ENCODE data around the gene ZP3.
"Not testable (repeated sequence)": the region's sequence is repeated elsewhere in the genome, so short reads cannot be mapped to it uniquely, and the experiment has no call there.

The ZP3 gene

DNA sequence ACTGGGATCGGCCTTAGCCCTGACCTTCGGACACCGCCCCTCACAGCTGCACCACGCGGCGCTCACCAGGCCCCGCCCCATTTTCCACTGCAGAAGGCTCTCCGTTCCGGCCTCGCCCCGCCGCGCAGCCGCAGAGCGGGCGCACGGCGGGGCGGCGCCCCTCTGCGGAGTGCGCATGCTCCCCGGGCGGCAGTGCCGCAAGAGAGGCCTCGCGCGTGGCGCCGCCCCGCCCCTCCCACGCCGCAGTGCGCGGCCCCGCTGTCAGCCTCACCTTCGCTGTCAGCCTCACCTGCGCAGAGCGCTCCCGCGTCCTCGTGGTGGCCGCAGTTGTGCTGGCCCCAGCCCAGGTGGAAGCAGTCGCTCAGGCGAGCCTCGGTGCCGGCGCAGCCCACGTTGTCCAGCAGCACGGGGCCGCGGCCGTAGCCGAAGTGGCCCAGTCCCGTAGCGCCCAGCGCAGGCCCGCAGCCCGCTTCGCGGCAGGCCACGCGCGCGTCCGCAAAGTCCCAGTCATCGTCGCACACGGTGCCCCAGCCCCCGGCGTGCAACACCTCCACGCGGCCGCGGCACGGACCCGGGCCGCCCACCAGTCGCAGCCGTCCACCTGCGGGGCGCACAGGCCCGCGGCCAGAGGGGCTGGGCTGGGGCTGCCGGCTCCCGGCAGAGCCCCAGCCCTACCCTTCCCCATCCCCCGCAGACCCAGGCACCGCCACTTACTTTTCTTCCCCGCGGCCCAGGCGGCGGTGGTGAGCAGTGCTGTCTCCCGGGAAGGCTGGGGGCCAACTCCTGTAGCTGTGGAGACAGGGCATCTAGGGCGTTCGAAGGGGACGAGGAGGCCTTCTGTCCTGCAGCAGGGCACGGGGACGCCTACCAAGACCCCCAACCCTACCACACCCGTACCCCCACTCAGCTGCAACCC, 31.4 kb upstream of the ZP3 start:
- no peaks in the 10 kb centered on the region for H3K36me3 ChIP-seq (ENCODE audit: control insufficient read depth, low read depth, low read length)
- peak overlapping the region; percentile 68 for H3K4me3 ChIP-seq (ENCODE audit: low read length)
- H3K4me1 ChIP-seq (ENCODE audit: control insufficient read depth, low read depth, low read length), result peaks cover 16% of the 10 kb centered on the region
- H3K27ac ChIP-seq (ENCODE audit: low read length), result no peak overlapping the region
- peak overlapping the region; percentile 55 for H3K9ac ChIP-seq (ENCODE audit: low read length)
- no peaks in the 10 kb centered on the region for H3K9me3 ChIP-seq (ENCODE audit: control insufficient read depth, low read depth, low read length)
- H3K27me3 ChIP-seq (ENCODE audit: control insufficient read depth, insufficient read depth, low read length), result peaks cover 5% of the 10 kb centered on the region

DNA sequence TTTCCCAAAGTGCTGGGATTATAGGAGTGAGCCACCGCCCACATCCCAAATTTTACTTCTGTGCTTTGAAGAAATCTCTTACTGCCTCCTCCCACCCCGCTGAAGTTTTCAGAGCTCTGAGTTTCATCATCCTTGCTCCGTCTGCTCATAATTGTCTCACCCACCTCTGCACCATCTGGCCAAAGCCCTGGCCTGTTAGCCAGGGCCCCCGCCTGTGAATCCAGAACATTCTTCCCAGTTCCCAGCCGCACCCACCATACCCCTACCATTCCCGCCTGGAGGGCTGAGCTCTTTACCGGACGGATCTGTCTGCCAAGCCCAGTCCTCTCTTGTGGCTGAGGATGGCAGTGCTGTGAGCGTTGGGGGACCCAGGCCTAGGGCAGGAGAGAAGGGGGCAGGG, 29.8 kb upstream of the ZP3 start:
- Histone ChIP-seq H3K27ac (ENCODE audit: low read length) (no peak overlapping the region), H3K9ac (ENCODE audit: low read length) (no peak overlapping the region), H3K4me3 (ENCODE audit: low read length) (no peak overlapping the region)

DNA sequence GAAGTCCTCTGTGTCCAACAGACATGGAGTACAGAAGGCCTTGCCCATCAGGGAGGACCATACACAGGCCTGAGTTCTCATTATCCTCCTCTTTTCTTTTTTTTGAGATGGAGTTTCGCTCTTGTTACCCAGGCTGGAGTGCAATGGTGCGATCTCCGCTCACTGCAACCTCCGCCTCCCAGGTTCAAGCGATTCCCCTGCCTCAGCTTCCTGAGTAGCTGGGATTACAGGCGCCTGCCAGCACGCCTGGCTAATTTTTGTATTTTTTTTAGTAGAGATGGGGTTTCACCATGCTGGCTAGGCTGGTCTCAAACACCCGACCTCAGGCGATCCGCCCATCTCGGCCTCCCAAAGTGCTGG, 29.2 kb upstream of the ZP3 start:
- not testable (repeated sequence) for H3K27me3 ChIP-seq (ENCODE audit: control insufficient read depth, insufficient read depth, low read length); H3K27ac ChIP-seq (ENCODE audit: low read length); H3K36me3 ChIP-seq (ENCODE audit: control insufficient read depth, low read depth, low read length); H3K4me3 ChIP-seq (ENCODE audit: low read length); H3K9me3 ChIP-seq (ENCODE audit: control insufficient read depth, low read depth, low read length); H3K9ac ChIP-seq (ENCODE audit: low read length)
- H3K4me1 ChIP-seq (ENCODE audit: control insufficient read depth, low read depth, low read length), result peaks cover 16% of the 10 kb centered on the region

More for the DNA sequence above, 29.8 kb upstream of the ZP3 start:
- Histone ChIP-seq H3K36me3 (ENCODE audit: control insufficient read depth, low read depth, low read length) (no peaks in the 10 kb centered on the region), H3K9me3 (ENCODE audit: control insufficient read depth, low read depth, low read length) (no peaks in the 10 kb centered on the region), H3K27me3 (ENCODE audit: control insufficient read depth, insufficient read depth, low read length) (peaks cover 5% of the 10 kb centered on the region), H3K4me1 (ENCODE audit: control insufficient read depth, low read depth, low read length) (peaks cover 16% of the 10 kb centered on the region)

DNA sequence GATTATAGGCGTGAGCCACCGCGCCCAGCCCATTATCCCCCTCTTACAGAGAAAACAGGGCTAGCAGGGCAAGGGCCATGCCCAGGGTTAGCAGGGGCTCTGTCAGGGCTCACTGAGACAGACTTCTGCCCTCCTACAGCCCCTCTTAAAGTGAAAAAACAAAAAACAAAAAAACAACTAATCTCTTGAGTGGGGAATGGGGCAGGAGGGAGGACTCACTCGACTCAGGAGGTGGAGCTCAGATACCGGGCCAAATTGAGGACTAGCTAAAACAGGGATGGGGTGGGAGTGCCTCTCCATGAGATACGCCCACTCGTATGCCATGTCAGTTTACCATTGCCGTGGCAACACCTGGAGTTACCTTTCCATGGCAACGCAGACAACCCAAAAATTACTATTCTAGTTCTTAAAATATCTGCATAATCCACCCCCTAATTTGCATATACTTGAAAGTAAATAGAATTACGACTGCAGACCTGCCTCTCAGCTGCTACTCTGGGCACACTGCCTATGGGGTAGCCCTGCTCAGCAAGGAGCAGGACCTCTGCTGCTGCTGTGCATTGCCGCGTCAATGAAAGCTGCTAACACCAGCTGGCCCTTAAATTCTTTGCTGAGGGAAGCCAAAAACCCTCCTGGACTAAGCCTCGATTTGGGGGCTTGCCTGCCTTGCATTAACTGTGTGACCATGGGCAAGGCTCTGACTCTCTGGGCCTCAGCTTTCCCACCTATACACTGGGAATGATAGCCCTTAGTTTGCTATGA, 28.6 kb upstream of the ZP3 start:
- H3K9ac ChIP-seq (ENCODE audit: low read length), result peak overlapping the region; percentile 28
- H3K4me3 ChIP-seq (ENCODE audit: low read length), result no peak overlapping the region
- no peaks in the 10 kb centered on the region for H3K36me3 ChIP-seq (ENCODE audit: control insufficient read depth, low read depth, low read length)
- H3K4me1 ChIP-seq (ENCODE audit: control insufficient read depth, low read depth, low read length), result peaks cover 16% of the 10 kb centered on the region
- H3K27me3 ChIP-seq (ENCODE audit: control insufficient read depth, insufficient read depth, low read length), result peaks cover 5% of the 10 kb centered on the region
- no peaks in the 10 kb centered on the region for H3K9me3 ChIP-seq (ENCODE audit: control insufficient read depth, low read depth, low read length)
- no peak overlapping the region for H3K27ac ChIP-seq (ENCODE audit: low read length)

DNA sequence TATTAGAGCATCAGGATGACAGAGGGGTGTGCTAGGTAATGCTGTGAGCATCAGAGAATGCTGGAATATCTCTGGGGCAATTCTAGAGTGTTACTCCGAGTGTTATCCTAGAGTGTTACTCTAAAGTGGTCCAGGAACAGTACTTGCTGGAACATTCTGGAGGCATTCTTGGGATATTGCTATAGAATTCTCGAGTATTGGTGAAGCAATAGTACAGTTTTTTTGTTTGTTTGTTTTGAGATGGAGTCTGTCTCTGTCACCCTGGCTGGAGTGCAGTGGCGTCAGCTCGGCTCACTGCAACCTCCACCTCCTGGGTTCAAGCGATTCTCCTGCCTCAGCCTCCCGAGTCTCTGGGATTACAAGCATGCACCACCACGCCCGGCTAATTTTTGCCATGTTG, 27.9 kb upstream of the ZP3 start:
- Histone ChIP-seq H3K27me3 (ENCODE audit: control insufficient read depth, insufficient read depth, low read length) (peaks cover 5% of the 10 kb centered on the region), H3K9ac (ENCODE audit: low read length) (peak overlapping the region; percentile 28), H3K4me1 (ENCODE audit: control insufficient read depth, low read depth, low read length) (peaks cover 16% of the 10 kb centered on the region), H3K4me3 (ENCODE audit: low read length) (no peak overlapping the region), H3K9me3 (ENCODE audit: control insufficient read depth, low read depth, low read length) (no peaks in the 10 kb centered on the region), H3K36me3 (ENCODE audit: control insufficient read depth, low read depth, low read length) (no peaks in the 10 kb centered on the region), H3K27ac (ENCODE audit: low read length) (no peak overlapping the region)

DNA sequence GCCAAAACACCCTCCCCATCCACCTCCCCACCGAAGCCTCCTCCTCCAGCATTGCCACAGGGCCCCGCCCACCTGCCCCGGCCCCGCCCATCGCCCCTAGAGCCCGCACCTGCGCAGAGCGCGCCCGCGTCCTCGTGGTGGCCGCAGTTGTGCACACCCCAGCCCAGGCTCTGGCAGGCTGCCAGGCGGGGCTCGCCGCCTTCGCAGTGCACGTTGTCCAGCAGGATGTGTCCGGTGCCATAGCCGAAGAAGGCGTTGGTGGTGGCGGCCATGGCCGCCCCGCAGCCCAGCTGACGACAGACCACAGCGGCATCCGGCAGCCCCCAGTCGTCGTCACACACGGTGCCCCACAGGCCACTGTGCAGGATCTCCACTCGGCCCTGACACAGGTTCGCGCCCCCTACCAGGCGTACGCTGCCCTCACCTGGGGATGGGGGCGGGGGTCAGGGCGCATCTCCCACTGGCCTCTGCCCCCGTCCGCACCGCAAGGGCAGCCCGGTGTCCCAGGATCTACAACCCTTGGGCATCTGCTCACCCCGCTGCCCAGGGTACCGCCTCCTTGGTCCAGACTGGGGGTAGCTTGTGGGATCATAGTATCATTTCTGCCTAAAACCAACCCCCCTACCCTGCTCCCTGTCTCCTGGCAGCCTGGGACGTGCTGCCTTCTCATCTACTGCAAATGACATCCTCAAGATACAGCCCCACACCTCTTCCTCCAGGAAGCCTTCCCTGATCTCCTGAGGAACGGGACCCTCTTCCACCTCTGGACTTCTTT, 27.2 kb upstream of the ZP3 start:
- no peaks in the 10 kb centered on the region for H3K36me3 ChIP-seq (ENCODE audit: control insufficient read depth, low read depth, low read length)
- peaks cover 15% of the 10 kb centered on the region for H3K4me1 ChIP-seq (ENCODE audit: control insufficient read depth, low read depth, low read length)
- H3K9me3 ChIP-seq (ENCODE audit: control insufficient read depth, low read depth, low read length), result no peaks in the 10 kb centered on the region
- H3K9ac ChIP-seq (ENCODE audit: low read length), result no peak overlapping the region
- peaks cover 5% of the 10 kb centered on the region for H3K27me3 ChIP-seq (ENCODE audit: control insufficient read depth, insufficient read depth, low read length)
- no peak overlapping the region for H3K4me3 ChIP-seq (ENCODE audit: low read length)
- H3K27ac ChIP-seq (ENCODE audit: low read length), result no peak overlapping the region

DNA sequence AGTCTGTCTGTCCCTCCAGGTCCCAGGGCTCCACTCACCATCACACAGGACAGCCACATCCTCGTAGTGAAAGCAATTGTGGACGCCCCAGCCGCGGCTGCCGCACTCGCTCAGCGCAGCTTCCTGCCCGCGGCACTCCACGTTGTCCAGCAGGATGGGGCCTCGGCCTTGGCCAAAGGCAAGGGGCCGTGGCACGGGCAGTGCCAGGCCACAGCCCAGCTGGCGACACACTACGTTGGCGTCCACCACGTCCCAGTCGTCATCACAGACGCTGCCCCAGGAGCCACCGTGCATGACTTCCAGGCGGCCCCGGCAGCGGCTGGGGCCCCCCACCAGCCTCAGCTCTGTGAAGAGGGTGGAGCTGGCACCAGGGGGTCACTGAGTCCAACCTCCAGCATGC, 24.5 kb upstream of the ZP3 start:
- no peaks in the 10 kb centered on the region for H3K9me3 ChIP-seq (ENCODE audit: control insufficient read depth, low read depth, low read length)
- H3K4me1 ChIP-seq (ENCODE audit: control insufficient read depth, low read depth, low read length), result peaks cover 12% of the 10 kb centered on the region
- H3K4me3 ChIP-seq (ENCODE audit: low read length), result no peak overlapping the region
- no peak overlapping the region for H3K9ac ChIP-seq (ENCODE audit: low read length)
- H3K36me3 ChIP-seq (ENCODE audit: control insufficient read depth, low read depth, low read length), result no peaks in the 10 kb centered on the region
- H3K27ac ChIP-seq (ENCODE audit: low read length), result no peak overlapping the region
- H3K27me3 ChIP-seq (ENCODE audit: control insufficient read depth, insufficient read depth, low read length), result peaks cover 5% of the 10 kb centered on the region

DNA sequence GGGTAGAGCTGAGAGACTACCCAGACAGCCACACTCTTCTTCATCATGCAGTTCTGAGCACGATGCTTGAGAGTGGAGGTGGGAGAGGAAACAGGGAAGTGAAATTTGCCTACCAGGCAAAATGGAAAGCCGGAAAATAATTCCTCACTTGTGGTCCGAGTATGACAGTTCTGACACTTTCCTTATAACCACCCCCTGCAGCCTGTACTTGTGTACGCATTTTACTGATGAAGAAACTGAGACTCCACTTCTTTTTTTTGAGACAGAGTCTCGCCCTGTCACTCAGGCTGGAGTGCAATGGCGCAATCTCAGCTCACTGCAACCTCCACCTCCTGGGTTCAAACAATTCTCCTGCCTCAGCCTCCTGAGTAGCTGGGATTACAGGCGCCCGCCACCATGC, 21.7 kb upstream of the ZP3 start:
- not testable (repeated sequence) for H3K27me3 ChIP-seq (ENCODE audit: control insufficient read depth, insufficient read depth, low read length); H3K4me3 ChIP-seq (ENCODE audit: low read length); H3K36me3 ChIP-seq (ENCODE audit: control insufficient read depth, low read depth, low read length); H3K9ac ChIP-seq (ENCODE audit: low read length); H3K27ac ChIP-seq (ENCODE audit: low read length); H3K9me3 ChIP-seq (ENCODE audit: control insufficient read depth, low read depth, low read length); H3K4me1 ChIP-seq (ENCODE audit: control insufficient read depth, low read depth, low read length)

DNA sequence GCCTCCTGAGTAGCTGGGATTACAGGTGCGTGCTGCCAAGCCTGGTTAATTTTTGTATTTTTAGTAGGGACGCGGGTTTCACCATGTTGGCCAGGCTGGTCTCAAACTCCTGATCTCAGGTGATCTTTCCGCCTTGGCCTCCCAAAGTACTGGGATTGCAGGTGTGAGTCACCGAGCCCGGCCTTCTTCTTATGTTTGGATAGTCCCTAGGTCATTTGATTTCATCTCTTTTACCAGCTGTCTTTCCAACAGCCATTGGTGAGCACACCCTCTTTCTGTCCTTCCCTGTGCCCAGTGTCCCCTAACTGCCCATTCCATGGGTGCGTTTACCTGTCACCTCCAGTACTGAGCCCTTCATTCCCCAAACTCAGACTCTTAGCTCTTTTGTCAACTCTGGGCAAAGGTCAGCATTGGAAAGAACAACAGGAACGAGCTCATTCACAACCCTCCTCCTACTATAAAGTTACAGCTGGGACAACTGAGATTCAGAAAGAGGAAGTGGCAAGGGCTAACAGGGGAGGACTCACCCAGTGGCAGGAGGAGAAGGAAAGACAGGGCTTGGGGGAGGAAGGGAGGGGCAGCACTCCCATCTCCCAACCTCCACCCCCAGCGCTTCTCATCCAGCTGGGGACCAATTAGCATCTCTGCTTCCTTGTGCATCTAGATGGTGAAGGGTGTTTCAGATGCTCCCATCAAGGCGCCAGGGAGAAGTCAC, 20.8 kb upstream of the ZP3 start:
- Histone ChIP-seq H3K27me3 (ENCODE audit: control insufficient read depth, insufficient read depth, low read length) (no peaks in the 10 kb centered on the region), H3K36me3 (ENCODE audit: control insufficient read depth, low read depth, low read length) (no peaks in the 10 kb centered on the region), H3K9me3 (ENCODE audit: control insufficient read depth, low read depth, low read length) (no peaks in the 10 kb centered on the region), H3K27ac (ENCODE audit: low read length) (no peak overlapping the region), H3K4me1 (ENCODE audit: control insufficient read depth, low read depth, low read length) (no peaks in the 10 kb centered on the region), H3K4me3 (ENCODE audit: low read length) (no peak overlapping the region), H3K9ac (ENCODE audit: low read length) (no peak overlapping the region)

DNA sequence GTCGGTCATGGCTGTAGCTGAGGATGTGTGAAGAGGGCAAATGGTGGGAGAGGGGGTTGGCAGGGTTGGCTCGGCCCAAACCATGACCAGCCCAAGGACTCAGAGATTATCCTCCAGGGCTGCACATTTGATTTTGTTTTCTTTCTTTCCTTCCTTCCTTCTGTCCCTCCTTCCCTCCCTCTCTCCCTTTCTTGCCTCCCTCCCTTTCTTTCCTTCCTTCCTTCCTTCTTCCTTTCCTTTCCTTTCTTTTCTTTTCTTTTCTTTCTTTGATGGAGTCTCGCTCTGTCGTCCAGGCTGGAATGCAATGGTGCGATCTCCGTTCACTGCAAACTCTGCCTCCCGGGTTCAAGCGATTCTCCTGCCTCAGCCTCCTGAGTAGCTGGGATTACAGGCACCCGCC, 19.0 kb upstream of the ZP3 start:
- H3K27ac ChIP-seq (ENCODE audit: low read length), result no peak overlapping the region
- no peaks in the 10 kb centered on the region for H3K9me3 ChIP-seq (ENCODE audit: control insufficient read depth, low read depth, low read length)
- no peak overlapping the region for H3K4me3 ChIP-seq (ENCODE audit: low read length)
- no peaks in the 10 kb centered on the region for H3K27me3 ChIP-seq (ENCODE audit: control insufficient read depth, insufficient read depth, low read length)
- H3K36me3 ChIP-seq (ENCODE audit: control insufficient read depth, low read depth, low read length), result no peaks in the 10 kb centered on the region
- no peak overlapping the region for H3K9ac ChIP-seq (ENCODE audit: low read length)
- no peaks in the 10 kb centered on the region for H3K4me1 ChIP-seq (ENCODE audit: control insufficient read depth, low read depth, low read length)

DNA sequence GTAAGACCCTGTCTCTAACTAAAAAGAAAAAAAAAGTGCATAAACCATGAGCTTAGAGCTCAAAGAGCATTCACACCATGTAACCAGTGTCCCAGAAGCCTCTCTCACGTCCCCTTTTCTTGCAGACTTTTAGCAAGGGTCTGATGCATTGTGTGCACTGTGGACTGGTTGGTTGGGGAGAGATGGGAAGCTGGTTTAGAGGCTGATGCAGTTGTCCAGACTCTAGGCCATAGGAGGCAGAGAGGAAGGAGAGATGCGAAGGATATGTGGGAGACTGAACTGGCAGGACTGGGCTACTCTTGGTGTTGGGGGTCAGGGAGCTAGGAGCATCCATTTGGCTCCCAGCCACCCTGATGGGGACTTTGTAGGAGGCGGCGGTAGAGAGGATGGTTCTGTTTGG, 17.0 kb upstream of the ZP3 start:
- no peaks in the 10 kb centered on the region for H3K9me3 ChIP-seq (ENCODE audit: control insufficient read depth, low read depth, low read length)
- no peak overlapping the region for H3K27ac ChIP-seq (ENCODE audit: low read length)
- H3K27me3 ChIP-seq (ENCODE audit: control insufficient read depth, insufficient read depth, low read length), result no peaks in the 10 kb centered on the region
- no peak overlapping the region for H3K4me3 ChIP-seq (ENCODE audit: low read length)
- H3K4me1 ChIP-seq (ENCODE audit: control insufficient read depth, low read depth, low read length), result no peaks in the 10 kb centered on the region
- no peaks in the 10 kb centered on the region for H3K36me3 ChIP-seq (ENCODE audit: control insufficient read depth, low read depth, low read length)
- no peak overlapping the region for H3K9ac ChIP-seq (ENCODE audit: low read length)

All from iPS-18a (cell line).